Fibroblast of mammary gland (primary cell): ENCODE data around the gene BPIFB4.

Source experiments
- DNase-seq: peaks from one replicate; pipeline ENCODE4 v3.0.0-alpha.2; 2010; ENCODE audit warnings: low read depth
- H3K4me3 ChIP-seq: 2 replicates; pipeline ENCODE4 v1.5.1; 2011; ENCODE audit warnings: low read depth, mild to moderate bottlenecking, low read length, moderate library complexity; ENCODE audit not compliant: control insufficient read depth
- TF ChIP-seq, protein P1 (sequence below): conservative IDR thresholded peaks from 2 replicates; pipeline ENCODE4 v1.5.1; 2011; ENCODE audit warnings: low read depth, low read length, inconsistent platforms; ENCODE audit not compliant: control insufficient read depth, insufficient read depth

Gene BPIFB4

DNA sequence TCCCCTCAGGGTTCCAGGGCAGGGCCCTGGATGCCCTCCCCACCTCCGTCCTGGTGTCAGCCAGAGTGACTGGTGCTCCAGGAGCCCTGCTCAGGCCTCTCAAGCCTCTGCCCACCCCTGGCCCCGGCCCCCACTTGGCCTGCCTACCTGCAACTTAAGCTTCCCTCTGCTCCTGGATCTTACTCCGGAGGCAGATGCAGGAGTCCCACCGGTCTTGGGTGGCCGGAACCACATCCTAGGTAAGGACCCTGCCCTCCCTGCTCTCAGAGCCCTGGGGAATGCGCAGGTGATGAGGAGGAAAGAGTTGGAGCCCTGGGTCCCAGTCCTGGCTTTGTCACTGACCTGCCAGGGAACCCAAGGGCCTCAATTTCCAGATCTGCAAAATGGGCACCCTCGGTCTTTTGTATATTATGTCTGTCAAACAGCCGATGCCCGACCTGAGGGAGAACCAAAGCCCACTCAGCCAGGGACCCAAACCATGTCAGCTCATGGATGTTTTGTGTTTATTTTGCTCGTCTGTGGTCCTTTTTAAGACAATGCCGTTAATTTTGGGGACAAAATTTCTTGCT is 54.0 kb downstream of the BPIFB4 start:
- TF ChIP-seq, protein P1, sequence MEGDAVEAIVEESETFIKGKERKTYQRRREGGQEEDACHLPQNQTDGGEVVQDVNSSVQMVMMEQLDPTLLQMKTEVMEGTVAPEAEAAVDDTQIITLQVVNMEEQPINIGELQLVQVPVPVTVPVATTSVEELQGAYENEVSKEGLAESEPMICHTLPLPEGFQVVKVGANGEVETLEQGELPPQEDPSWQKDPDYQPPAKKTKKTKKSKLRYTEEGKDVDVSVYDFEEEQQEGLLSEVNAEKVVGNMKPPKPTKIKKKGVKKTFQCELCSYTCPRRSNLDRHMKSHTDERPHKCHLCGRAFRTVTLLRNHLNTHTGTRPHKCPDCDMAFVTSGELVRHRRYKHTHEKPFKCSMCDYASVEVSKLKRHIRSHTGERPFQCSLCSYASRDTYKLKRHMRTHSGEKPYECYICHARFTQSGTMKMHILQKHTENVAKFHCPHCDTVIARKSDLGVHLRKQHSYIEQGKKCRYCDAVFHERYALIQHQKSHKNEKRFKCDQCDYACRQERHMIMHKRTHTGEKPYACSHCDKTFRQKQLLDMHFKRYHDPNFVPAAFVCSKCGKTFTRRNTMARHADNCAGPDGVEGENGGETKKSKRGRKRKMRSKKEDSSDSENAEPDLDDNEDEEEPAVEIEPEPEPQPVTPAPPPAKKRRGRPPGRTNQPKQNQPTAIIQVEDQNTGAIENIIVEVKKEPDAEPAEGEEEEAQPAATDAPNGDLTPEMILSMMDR = no peak
- no peak for DNase-seq
- no peak overlapping the region for H3K4me3 ChIP-seq

DNA sequence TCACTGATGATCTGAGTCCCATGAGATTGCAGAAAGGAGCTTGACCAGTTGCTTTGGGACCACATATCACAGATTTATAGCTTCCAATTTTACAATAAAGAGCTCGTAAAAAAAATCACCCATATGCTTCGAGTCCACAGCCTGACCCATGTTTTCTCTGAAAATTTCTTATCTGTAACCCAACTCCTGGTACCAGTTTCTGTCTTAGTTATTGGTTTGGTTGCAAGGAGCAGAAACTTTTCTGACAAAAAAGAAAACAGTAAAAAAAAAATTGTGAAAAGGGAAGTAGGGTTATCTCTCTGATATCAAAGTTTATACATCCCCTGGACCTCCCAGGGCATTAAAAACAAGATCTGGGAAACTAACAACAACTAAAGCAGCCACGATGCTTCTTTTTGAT is 57.8 kb downstream of the BPIFB4 start:
- TF ChIP-seq, protein P1 = no peak
- no peak overlapping the region for H3K4me3 ChIP-seq
- DNase-seq = no peak

DNA sequence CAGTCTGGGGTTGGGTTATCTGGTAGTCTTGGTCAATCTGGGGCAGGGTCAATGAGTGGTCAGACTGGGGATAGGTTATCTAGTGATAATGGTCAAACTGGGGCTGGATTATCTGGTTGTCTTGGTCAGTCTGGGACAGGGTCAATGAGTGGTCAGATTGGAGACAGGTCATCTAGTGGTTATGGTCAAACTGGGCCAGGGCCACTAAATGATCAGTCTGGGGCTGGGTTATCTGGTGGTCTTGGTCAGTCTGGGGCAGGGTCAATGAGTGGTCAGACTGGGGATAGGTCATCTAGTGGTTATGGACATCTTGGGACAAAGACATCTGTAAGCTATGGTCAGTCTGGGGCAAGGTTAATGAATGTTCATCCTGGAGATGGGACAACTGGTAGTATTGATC is 60.0 kb downstream of the BPIFB4 start:
- TF ChIP-seq, protein P1 = no peak
- DNase-seq = no peak
- H3K4me3 ChIP-seq = no peak overlapping the region

DNA sequence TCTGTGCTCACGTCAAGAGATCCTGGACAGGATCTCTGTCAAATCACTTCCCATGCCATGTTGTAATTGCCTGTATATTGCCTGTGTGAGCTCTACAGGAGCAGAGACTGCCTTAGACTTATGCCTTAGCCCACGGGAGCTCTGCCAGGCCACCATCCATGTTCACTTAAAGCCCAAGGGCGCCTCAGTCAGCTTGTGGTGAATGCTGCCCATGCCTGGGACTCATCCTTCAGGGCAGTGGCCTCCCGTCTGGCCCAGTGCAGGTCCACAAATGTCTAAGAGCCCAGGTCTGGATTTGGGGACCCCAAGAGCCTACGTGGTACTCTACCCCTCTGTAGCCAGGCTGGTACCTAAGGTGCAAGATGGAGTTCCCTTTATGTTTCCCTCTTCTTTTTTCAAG is 66.1 kb downstream of the BPIFB4 start:
- TF ChIP-seq, protein P1 = no peak
- no peak overlapping the region for H3K4me3 ChIP-seq
- no peak for DNase-seq

DNA sequence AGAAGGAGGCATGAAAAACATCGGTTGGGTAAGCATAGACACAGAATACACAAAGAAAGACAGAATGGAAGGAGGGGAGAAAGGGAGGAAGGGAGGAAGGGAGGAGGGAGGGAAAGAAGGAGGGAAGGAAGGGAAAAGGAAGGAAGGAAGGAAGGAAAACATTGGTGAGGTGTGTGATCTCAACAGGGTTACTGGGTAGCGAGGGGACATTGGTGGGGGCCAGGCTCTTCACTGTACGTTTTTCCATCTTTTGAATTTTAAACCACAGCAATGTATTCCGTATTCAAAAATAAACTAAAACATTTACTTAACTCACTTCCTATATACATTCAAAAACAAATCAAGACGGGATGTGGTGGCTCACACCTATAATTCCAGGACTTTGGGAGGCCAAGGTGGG is 67.9 kb downstream of the BPIFB4 start:
- DNase-seq = no peak

DNA sequence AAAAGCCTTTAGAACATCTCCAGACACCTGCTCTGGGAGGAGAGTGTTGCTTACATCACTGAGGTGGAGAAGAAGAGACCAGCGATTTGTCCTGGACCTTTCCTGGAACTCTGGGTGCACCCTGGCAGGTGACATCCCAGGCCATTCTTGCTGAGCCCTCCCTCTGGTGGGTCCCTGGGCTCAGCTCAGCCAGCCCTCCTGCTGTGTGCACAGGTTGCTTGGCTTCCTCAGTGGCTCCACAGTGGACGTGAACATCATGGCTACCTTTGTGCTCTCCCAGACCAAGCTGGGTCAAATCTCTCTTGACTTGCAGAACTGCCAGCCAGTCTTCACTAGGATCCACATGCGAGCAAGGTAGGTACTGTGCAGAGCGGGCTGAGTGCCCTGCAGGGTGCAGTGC is 68.6 kb downstream of the BPIFB4 start:
- TF ChIP-seq, protein P1 = no peak
- H3K4me3 ChIP-seq = no peak overlapping the region
- no peak for DNase-seq

More for the DNA sequence above, 67.9 kb downstream of the BPIFB4 start:
- no peak overlapping the region for H3K4me3 ChIP-seq
- TF ChIP-seq, protein P1 = no peak

DNA sequence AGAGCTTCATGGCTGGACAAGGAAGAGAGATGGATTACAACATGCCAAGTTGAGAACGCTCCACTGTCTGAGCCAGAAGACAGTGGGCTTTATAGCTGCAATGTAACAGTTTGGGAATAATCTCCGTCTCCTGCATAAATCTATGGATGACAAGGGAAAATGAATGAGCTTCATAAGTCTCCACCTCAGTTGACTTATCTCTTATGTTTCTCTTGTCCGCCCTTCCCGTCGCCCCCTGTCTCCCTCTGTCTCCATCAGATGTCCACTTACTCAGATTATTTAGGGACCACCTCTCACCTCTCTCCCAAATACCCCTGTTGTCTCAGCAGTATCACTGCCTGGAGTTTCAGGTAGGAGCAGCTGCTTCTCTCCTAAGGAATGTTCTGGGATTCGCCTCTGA is 74.8 kb downstream of the BPIFB4 start:
- TF ChIP-seq, protein P1 = no peak
- H3K4me3 ChIP-seq = no peak overlapping the region
- no peak for DNase-seq
